NOMO-1 (cell line): ENCODE measurements around the gene ANO5.

Source experiments
- DNase-seq, 2 experiments: peaks; one replicate each; lab custom pipeline; 2025; ENCODE audit not compliant: unreplicated experiment in 2 of 2; lab: John Stamatoyannopoulos, UW

Gene ANO5, protein sequence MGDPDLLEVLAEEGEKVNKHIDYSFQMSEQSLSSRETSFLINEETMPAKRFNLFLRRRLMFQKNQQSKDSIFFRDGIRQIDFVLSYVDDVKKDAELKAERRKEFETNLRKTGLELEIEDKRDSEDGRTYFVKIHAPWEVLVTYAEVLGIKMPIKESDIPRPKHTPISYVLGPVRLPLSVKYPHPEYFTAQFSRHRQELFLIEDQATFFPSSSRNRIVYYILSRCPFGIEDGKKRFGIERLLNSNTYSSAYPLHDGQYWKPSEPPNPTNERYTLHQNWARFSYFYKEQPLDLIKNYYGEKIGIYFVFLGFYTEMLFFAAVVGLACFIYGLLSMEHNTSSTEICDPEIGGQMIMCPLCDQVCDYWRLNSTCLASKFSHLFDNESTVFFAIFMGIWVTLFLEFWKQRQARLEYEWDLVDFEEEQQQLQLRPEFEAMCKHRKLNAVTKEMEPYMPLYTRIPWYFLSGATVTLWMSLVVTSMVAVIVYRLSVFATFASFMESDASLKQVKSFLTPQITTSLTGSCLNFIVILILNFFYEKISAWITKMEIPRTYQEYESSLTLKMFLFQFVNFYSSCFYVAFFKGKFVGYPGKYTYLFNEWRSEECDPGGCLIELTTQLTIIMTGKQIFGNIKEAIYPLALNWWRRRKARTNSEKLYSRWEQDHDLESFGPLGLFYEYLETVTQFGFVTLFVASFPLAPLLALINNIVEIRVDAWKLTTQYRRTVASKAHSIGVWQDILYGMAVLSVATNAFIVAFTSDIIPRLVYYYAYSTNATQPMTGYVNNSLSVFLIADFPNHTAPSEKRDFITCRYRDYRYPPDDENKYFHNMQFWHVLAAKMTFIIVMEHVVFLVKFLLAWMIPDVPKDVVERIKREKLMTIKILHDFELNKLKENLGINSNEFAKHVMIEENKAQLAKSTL

GRCh38 chr11:22192642-22193347 is at the start of gene ANO5:
ANO5 (plus strand) TSS chr11:22193085; CDS start chr11:22193493, 408 bp downstream.
- DNase-seq, result peak; percentile 17 to 38

GRCh38 chr11:22151649-22152197 is 41.2 kb upstream of the ANO5 start:
- DNase-seq, result no peak

GRCh38 chr11:22157531-22157930 is 35.4 kb upstream of the ANO5 start:
- no peak for DNase-seq

GRCh38 chr11:22161489-22161888 is 31.4 kb upstream of the ANO5 start:
- DNase-seq, result peak in 1 of 2 experiments; percentile 3

GRCh38 chr11:22162756-22163155 is 30.1 kb upstream of the ANO5 start:
- DNase-seq, result peak; percentile 9 to 55

GRCh38 chr11:22163394-22163797 is 29.5 kb upstream of the ANO5 start:
- DNase-seq, result peak; percentile 93 to 96

GRCh38 chr11:22165087-22165486 is 27.8 kb upstream of the ANO5 start:
- DNase-seq, result no peak

GRCh38 chr11:22165759-22166513 is 26.9 kb upstream of the ANO5 start:
- no peak for DNase-seq

DNA sequence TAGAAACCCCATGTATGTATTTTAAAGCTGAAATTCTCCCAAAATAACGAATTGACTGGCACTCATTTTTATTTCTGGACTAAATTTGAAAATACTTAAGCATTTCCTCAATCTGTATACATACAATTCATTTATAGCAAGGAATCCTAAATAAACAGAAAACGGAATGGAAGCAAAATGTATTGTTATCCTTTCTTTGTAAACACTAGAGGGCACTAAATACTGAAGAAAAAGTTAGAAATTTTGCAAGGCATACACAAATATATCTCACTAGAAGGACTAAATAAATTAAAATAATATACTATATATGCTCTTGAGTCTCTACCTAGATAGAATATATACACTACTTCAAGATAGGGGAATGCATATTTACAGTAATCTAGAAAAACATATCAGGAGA is 23.1 kb upstream of the ANO5 start:
- peak; percentile 12 to 21 for DNase-seq

GRCh38 chr11:22173532-22173931 is 19.4 kb upstream of the ANO5 start:
- DNase-seq, result no peak

GRCh38 chr11:22177186-22177585 is 15.7 kb upstream of the ANO5 start:
- DNase-seq, result no peak

GRCh38 chr11:22179626-22180025 is 13.3 kb upstream of the ANO5 start:
- DNase-seq, result no peak

DNA sequence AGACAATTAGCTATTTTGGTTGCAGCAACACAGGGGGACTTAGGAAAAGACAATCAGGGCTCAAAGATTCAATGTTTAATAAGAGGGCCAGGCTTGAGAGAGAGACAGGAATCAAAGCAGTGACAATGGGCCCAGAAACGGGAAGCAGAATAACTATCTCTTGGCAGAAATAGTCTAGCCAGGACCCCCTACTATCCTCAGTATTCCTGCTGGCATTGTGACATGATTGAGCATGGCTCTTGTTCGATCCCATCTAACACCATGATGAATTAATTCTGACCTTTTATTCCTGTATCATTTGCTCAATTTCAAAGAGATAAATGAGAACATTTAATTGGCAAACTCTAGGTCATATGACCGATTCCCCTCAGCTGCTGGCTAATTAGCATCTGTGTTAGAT is 12.8 kb upstream of the ANO5 start:
- no peak for DNase-seq

GRCh38 chr11:22189660-22190059 is 3.2 kb upstream of the ANO5 start:
- DNase-seq, result no peak

DNA sequence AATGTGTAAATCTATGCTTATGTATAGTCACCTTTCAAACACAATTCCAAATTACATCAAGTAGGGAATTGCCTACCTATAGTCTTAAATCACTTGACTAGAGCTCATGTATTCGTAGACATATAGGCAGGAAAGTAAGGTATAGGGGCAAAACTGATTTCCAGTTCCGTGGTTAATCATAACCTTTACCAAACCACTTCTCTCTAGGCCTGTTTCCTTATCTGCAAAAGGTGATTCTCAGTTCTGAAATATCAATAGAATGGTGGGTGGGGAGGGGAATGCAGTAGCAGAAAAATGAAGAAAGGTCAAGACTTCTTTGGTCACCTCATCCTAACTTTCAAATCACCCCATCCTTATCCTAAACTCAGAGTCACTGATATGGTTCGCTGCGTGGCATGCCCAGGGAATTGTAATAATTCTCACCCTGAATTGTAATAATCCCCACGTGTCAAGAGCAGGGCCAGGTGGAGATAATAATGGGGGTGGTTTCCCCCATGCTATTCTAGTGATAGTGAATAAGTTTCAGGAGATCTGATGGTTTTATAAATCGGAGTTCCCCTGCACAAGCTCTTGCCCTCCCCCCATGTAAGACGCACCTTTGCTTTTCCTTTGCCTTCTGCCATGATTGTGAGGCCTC is 1.9 kb upstream of the ANO5 start:
- no peak for DNase-seq

- DNase-seq, result no peak
These were observed 620 bp upstream of the ANO5 start for GRCh38 chr11:22192289-22192641.

GRCh38 chr11:22193348-22194051 is 615 bp downstream of the ANO5 start:
- peak in 1 of 2 experiments; percentile 18 for DNase-seq

DNA sequence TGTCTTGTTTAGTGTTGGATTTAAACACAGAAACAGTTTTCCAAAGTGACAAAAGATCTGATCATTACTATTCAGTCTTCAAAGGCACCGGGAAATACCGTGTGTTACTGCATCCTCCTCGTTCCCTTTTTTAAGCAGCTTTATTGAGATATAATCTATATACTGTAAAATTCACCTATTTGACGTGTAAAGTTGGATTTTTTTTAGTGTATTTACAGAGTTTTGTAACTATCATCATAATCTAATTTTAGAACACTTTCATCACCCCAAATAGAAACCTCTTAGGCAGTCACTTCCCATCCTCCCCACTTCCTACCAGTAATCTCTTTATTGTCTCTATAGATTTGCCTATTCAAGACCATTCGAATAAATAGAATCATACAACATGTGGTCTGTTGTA is 1.4 kb downstream of the ANO5 start:
- DNase-seq, result peak; percentile 19 to 25

DNA sequence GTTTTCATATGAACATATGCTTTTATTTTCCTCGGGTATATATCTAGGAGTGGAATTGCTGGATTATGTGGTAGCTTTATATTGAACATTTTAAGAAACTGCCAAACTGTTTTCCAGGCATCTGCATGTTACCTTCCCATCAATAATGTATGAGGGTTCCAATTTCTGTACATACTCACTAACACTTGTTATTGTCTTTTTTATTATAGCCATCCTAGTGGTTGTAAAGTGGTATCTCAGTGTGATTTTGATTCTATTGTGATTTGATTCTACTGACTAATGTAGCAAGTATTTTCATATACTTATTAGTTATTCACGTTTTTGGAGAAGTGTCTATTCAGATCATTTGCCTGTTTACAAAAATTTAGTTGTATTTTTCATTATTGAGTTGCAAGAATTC is 2.0 kb downstream of the ANO5 start:
- DNase-seq, result no peak
